ENCODE results near the gene UBLCP1. TPM values are rescaled to one million over a fixed set of nuclear protein-coding genes. Genes with fewer than 3 reads are reported as not detected.

Gene UBLCP1
- total RNA-seq, 6 donors from 2014 or later = 8.4 to 36.1 (median 24.6) TPM

DNA sequence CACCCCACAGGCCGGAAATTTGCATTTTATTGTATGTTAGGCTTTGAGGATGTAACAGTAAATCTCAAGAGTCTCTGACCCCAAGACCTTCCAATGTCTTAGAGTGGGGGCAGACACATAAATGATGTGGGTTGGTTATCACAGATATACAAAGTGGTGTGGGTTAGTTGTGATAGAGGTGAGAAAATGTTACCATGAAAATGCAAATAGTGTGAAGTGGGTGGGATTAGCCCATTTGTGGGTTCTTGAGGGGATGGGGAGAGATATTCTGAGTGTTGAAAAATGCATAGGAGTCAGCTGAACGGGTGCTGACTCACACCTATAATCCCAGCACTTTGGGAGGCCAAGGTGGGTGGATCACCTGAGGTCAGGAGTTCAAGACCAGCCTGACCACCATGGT is 45.9 kb upstream of the UBLCP1 start:
- Histone ChIP-seq H3K4me1 (peaks cover 0 to 4% (median 0%) of the 10 kb centered on the region in 4 donors), H3K27me3 (no peaks in the 10 kb centered on the region), H3K36me3 (no peaks in the 10 kb centered on the region), H3K9me3 (no peaks in the 10 kb centered on the region), H3K4me3 (no peak overlapping the region), H3K27ac (no peak overlapping the region)
- no peak for TF ChIP-seq EP300 (IDR thresholded peaks at IDR 0.05)
- TF ChIP-seq, protein P1, sequence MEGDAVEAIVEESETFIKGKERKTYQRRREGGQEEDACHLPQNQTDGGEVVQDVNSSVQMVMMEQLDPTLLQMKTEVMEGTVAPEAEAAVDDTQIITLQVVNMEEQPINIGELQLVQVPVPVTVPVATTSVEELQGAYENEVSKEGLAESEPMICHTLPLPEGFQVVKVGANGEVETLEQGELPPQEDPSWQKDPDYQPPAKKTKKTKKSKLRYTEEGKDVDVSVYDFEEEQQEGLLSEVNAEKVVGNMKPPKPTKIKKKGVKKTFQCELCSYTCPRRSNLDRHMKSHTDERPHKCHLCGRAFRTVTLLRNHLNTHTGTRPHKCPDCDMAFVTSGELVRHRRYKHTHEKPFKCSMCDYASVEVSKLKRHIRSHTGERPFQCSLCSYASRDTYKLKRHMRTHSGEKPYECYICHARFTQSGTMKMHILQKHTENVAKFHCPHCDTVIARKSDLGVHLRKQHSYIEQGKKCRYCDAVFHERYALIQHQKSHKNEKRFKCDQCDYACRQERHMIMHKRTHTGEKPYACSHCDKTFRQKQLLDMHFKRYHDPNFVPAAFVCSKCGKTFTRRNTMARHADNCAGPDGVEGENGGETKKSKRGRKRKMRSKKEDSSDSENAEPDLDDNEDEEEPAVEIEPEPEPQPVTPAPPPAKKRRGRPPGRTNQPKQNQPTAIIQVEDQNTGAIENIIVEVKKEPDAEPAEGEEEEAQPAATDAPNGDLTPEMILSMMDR (IDR thresholded peaks at IDR 0.05) = no peak
- TF ChIP-seq POLR2A (IDR thresholded peaks at IDR 0.05) = no peak
- TF ChIP-seq POLR2AphosphoS5 (IDR thresholded peaks at IDR 0.05) = no peak
- ATAC-seq (ENCODE audit: low FRiP score in 2 of 2) = no peak
- 74 to 90% methylated on average over 2 of the region's 2 CpGs for WGBS, 2 donors
- DNase-seq = no peak

DNA sequence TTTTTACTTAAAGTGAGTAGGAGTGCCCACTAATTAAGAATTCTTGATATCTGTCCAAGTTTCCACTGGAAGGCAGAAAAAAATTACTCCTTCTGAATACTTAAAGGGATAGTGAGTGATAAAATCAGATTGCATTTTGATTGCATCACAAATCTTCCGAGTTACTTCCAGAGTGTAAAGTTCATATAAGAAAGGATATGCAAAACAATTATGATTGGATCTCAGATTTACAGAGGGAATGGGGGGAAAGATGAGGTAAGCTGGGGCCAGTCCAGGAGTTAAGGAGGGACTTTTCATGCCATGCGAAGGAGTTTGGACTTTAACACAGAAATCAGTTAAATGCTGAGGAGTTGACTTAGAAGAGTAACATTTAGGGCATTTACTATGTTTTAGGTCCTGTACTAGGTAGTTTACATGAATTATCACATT is 44.5 kb upstream of the UBLCP1 start:
- no peaks in the 10 kb centered on the region for H3K27me3 ChIP-seq
- WGBS, 2 donors = 37 to 44% methylated on average over 2 of the region's 2 CpGs
- H3K4me1 ChIP-seq = peaks cover 0 to 2% (median 0%) of the 10 kb centered on the region in 4 donors
- no peak for ATAC-seq (ENCODE audit: low FRiP score in 2 of 2)
- H3K36me3 ChIP-seq = no peaks in the 10 kb centered on the region
- H3K9me3 ChIP-seq = no peaks in the 10 kb centered on the region
- H3K4me3 ChIP-seq = no peak overlapping the region
- no peak for DNase-seq
- no peak overlapping the region for H3K27ac ChIP-seq
- TF ChIP-seq POLR2A (IDR thresholded peaks at IDR 0.05) (no peak), POLR2AphosphoS5 (IDR thresholded peaks at IDR 0.05) (no peak)

- peaks cover 0 to 2% (median 0%) of the 10 kb centered on the region in 4 donors for H3K4me1 ChIP-seq
- H3K27ac ChIP-seq = no peak overlapping the region
- no peaks in the 10 kb centered on the region for H3K27me3 ChIP-seq
- H3K36me3 ChIP-seq = no peaks in the 10 kb centered on the region
- TF ChIP-seq POLR2AphosphoS5 (IDR thresholded peaks at IDR 0.05) (no peak), POLR2A (IDR thresholded peaks at IDR 0.05) (no peak), EP300 (IDR thresholded peaks at IDR 0.05) (no peak)
- TF ChIP-seq, protein P1 (IDR thresholded peaks at IDR 0.05) = no peak
- no peak overlapping the region for H3K4me3 ChIP-seq
- DNase-seq (no peak), ATAC-seq (ENCODE audit: low FRiP score in 2 of 2) (no peak)
- H3K9me3 ChIP-seq = no peaks in the 10 kb centered on the region
- WGBS, 2 donors = 67 to 75% methylated on average over 5 of the region's 5 CpGs
Measured at GRCh38 chr5:159220206-159220605, 42.9 kb upstream of the UBLCP1 start.

GRCh38 chr5:159223469-159223868 is 39.6 kb upstream of the UBLCP1 start:
- Histone ChIP-seq H3K4me3 (no peak overlapping the region), H3K27me3 (no peaks in the 10 kb centered on the region), H3K27ac (no peak overlapping the region), H3K4me1 (peaks cover 0 to 5% (median 0%) of the 10 kb centered on the region in 4 donors), H3K36me3 (no peaks in the 10 kb centered on the region), H3K9me3 (no peaks in the 10 kb centered on the region)
- TF ChIP-seq, protein P1 (IDR thresholded peaks at IDR 0.05) = no peak
- TF ChIP-seq POLR2A (IDR thresholded peaks at IDR 0.05) (no peak), POLR2AphosphoS5 (IDR thresholded peaks at IDR 0.05) (no peak), EP300 (IDR thresholded peaks at IDR 0.05) (no peak)
- 80 to 85% methylated on average over 3 of the region's 3 CpGs for WGBS, 2 donors
- ATAC-seq (ENCODE audit: low FRiP score in 2 of 2) (no peak), DNase-seq (no peak)

GRCh38 chr5:159224471-159224870 is 38.6 kb upstream of the UBLCP1 start:
- no peak overlapping the region for H3K27ac ChIP-seq
- ATAC-seq (ENCODE audit: low FRiP score in 2 of 2) = no peak
- TF ChIP-seq EP300 (IDR thresholded peaks at IDR 0.05) (no peak), POLR2AphosphoS5 (IDR thresholded peaks at IDR 0.05) (no peak), POLR2A (IDR thresholded peaks at IDR 0.05) (no peak)
- TF ChIP-seq, protein P1 (IDR thresholded peaks at IDR 0.05) = no peak
- 76 to 79% methylated on average over 2 of the region's 2 CpGs for WGBS, 2 donors
- H3K4me3 ChIP-seq = no peak overlapping the region
- peaks cover 0 to 2% (median 0%) of the 10 kb centered on the region in 4 donors for H3K4me1 ChIP-seq
- no peak for DNase-seq
- H3K27me3 ChIP-seq = no peaks in the 10 kb centered on the region
- no peaks in the 10 kb centered on the region for H3K36me3 ChIP-seq
- no peaks in the 10 kb centered on the region for H3K9me3 ChIP-seq
